HepG2 (cell line): ENCODE data around the gene PIGA. TPM values are rescaled to one million over a fixed set of nuclear protein-coding genes. Genes with fewer than 3 reads are reported as not detected.
A peak's percentile ranks its signal among the peaks of the same experiment; 100 is the strongest.

ENCODE experiments used
- ATAC-seq: fragments of 200-7000 bp; cut with Tn5 transposase; 3 replicates; pipeline ENCODE4 v1.9.1; 2020; ENCODE audit warnings: mild to moderate bottlenecking, moderate library complexity
- BruUV-seq: library from RNA; stranded (reverse); fragments of 400-500 nt; replicated peaks from 2 replicates; lab custom pipeline; 2021; lab: Mats Ljungman, UMichigan
- CTCF ChIA-PET: fragments of 300-600 bp; formaldehyde crosslinking; extraction: SDS; loops from one replicate; lab custom pipeline; 2021; ENCODE audit warnings: low total read pairs, inconsistent platforms, low intra/inter-chr PET ratio; lab: Yijun Ruan, JAX
- POLR2A ChIA-PET: fragments of 350-600 bp; sonication (Branson Sonifier 250); formaldehyde crosslinking; loops from one replicate; lab custom pipeline; 2020; ENCODE audit warnings: antibody characterized with exemption, inconsistent platforms; lab: Yijun Ruan, JAX
- DNase-seq: peaks from one replicate; pipeline ENCODE4 v3.0.0-alpha.2; 2015; ENCODE audit warnings: low spot score
- FAIRE-seq: peaks from 3 replicates; lab custom pipeline; 2011; peaks lifted over from hg19 to GRCh38; lab: Jason Lieb, UNC
- H2AFZ ChIP-seq: one replicate; pipeline ENCODE4 v1.6.1; 2011; ENCODE audit warnings: low read length, inconsistent platforms
- H3K27ac ChIP-seq: fragments of 300-600 bp; 3 replicates; pipeline ENCODE4 v1.8.0; 2011; ENCODE audit warnings: mixed run types, mild to moderate bottlenecking, mixed read lengths, low read length, inconsistent platforms; ENCODE audit not compliant: insufficient read depth; ENCODE audit errors: extremely low read length
- H3K27me3 ChIP-seq, 2 experiments: fragments of 200-600 bp in 1 of 2; 2 replicates in 1 of 2; 3 replicates in 1 of 2; pipeline versions ENCODE4 v1.6.0 to v1.8.0; 2011; ENCODE audit warnings: low read length in 2 of 2, mild to moderate bottlenecking in 2 of 2, moderate library complexity in 2 of 2, inconsistent platforms in 1 of 2; ENCODE audit not compliant: insufficient read depth in 2 of 2, control insufficient read depth in 1 of 2
- H3K36me3 ChIP-seq, 2 experiments: fragments of 200-600 bp in 1 of 2; replicated peaks in 1 of 2; 2 replicates in 1 of 2; 3 replicates in 1 of 2; pipeline versions ENCODE4 v1.5.1 to v1.8.0; 2011; ENCODE audit warnings: low read length in 2 of 2, inconsistent platforms in 1 of 2; ENCODE audit not compliant: insufficient read depth in 2 of 2, control insufficient read depth in 1 of 2
- H3K4me1 ChIP-seq: 2 replicates; pipeline ENCODE4 v1.5.1; 2012; ENCODE audit warnings: low read length, inconsistent platforms; ENCODE audit not compliant: insufficient read depth
- H3K4me2 ChIP-seq: 2 replicates; pipeline ENCODE4 v1.6.0; 2011; ENCODE audit warnings: low read depth, low read length, inconsistent platforms
- H3K4me3 ChIP-seq, 3 experiments: fragments of 200-600 bp in 1 of 3; sonication (generic), shearing (Covaris generic) in 1 of 3; replicated peaks in 1 of 3; 2 replicates each; pipeline ENCODE4 v1.5.1; 2011 to 2016; ENCODE audit warnings: low read length in 3 of 3, inconsistent platforms in 2 of 3, low read depth in 2 of 3, mild to moderate bottlenecking in 2 of 3, control low read depth in 1 of 3, mixed read lengths in 1 of 3; ENCODE audit not compliant: insufficient read depth in 1 of 3
- H3K79me2 ChIP-seq: one replicate; pipeline ENCODE4 v1.6.1; 2011; ENCODE audit warnings: low read length, inconsistent platforms; ENCODE audit not compliant: insufficient read depth
- H3K9ac ChIP-seq: 2 replicates; pipeline ENCODE4 v1.6.0; 2011; ENCODE audit warnings: mild to moderate bottlenecking, low read depth, low read length, inconsistent platforms; ENCODE audit not compliant: insufficient read depth
- H3K9me3 ChIP-seq: 2 replicates; pipeline ENCODE4 v1.5.1; 2012; ENCODE audit warnings: mild to moderate bottlenecking, low read length
- H4K20me1 ChIP-seq: 2 replicates; pipeline ENCODE4 v1.6.0; 2011; ENCODE audit warnings: inconsistent platforms, mild to moderate bottlenecking, low read length, moderate library complexity; ENCODE audit not compliant: insufficient read depth
- HMG20A ChIP-seq: IDR thresholded peaks from 2 replicates; pipeline ENCODE4 v1.6.1; 2016; ENCODE audit warnings: borderline replicate concordance
- HNRNPUL1 ChIP-seq: fragments of 200-400 bp; formaldehyde crosslinking; IDR thresholded peaks from 2 replicates; pipeline ENCODE4 v1.6.1; 2017; ENCODE audit warnings: low read depth, mild to moderate bottlenecking, low read length, moderate library complexity
- ZMYM2 ChIP-seq: sonication (generic); formaldehyde crosslinking; IDR thresholded peaks from 2 replicates; pipeline ENCODE4 v1.8.0; 2022; ENCODE audit warnings: mild to moderate bottlenecking, missing genetic modification reagents
- ZNF773 ChIP-seq: sonication (generic); formaldehyde crosslinking; IDR thresholded peaks from 2 replicates; pipeline ENCODE4 v1.4.0; 2020; ENCODE audit warnings: missing genetic modification reagents, borderline replicate concordance
- WGBS: methylation state at CpG from one replicate; pipeline ENCODE4 v1.1.6; 2017; ENCODE audit warnings: low lambda C conversion rate; 5-methylcytosine and 5-hydroxymethylcytosine counted together
- in situ Hi-C: cut with HindIII; loops from 2 replicates; pipeline ENCODE4 v1.10.0; 2017; ENCODE audit warnings: low pct_unique_long_range_greater_than_20kb; ENCODE audit not compliant: extremely low pct_ligation_motif_present
- intact Hi-C: fragments of 100-400 bp; cut with micrococcal nuclease; formaldehyde crosslinking; loops from one replicate; pipeline ENCODE4 v1.10.0; 2022; ENCODE audit not compliant: unreplicated experiment
- polyA plus RNA-seq, 8 experiments: library from polyadenylated mRNA; depleted of rRNA in 3 of 8; stranded (reverse) in 7 of 8; unstranded in 1 of 8; fragments of >200 nt; fragmentation: Illumina TruSeq in 4 of 8; extraction: Trizol in 4 of 8; gene quantifications; 2 replicates each; pipeline versions ENCODE4 v1.2.1 to v1.2.3, GENCODE V29; 2011 to 2016; ENCODE audit warnings: low read depth in 4 of 8, missing spikeins in 1 of 8, mixed read lengths in 1 of 8; ENCODE audit not compliant: insufficient read depth in 1 of 8
- total RNA-seq, 5 experiments: library from RNA; depleted of rRNA; stranded (reverse); fragments of >200 nt; fragmentation: Illumina TruSeq; extraction: Trizol; gene quantifications; 2 replicates each; pipeline ENCODE4 v1.2.3, GENCODE V29; 2016; ENCODE audit warnings: low read depth in 1 of 5
- TF ChIP-seq, protein P1 (sequence below): sonication (generic); formaldehyde crosslinking; IDR thresholded peaks from 2 replicates; pipeline ENCODE4 v1.5.0; 2020; ENCODE audit warnings: missing genetic modification reagents
- TF ChIP-seq, protein P2 (sequence below): sonication (generic); formaldehyde crosslinking; IDR thresholded peaks from 2 replicates; pipeline ENCODE4 v1.4.0; 2020; ENCODE audit warnings: mild to moderate bottlenecking, missing genetic modification reagents
- TF ChIP-seq, protein P3 (sequence below): IDR thresholded peaks from 2 replicates; pipeline ENCODE4 v1.6.1; 2016; ENCODE audit warnings: missing genetic modification reagents, missing compliant biosample characterization

Gene PIGA
- total and polyA plus RNA-seq, 2 of the 13 experiments (the other 11 are each of a cell fraction or from before 2014, with no cell fraction given): 6.0 to 13.0 TPM

DNA sequence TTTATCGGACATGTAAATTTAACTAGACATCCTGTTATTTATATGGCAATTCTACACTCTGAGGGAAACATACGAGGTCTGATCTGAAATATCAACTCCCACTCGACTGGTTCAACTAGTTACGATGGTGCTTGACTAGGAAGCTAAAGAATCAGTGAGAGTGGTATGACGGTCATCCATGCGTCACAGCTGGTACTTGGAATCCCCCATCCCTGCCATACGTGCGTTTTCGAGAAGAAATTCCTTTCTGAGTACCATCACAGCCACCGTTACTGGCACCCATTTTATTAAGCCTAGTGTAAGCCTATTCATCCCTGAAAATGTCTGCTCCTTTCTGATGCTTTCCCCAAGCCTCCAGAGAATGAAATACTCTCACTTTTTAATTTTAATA is 695 bp upstream of the PIGA start (continued):
- TF ChIP-seq HMG20A: no peak

DNA sequence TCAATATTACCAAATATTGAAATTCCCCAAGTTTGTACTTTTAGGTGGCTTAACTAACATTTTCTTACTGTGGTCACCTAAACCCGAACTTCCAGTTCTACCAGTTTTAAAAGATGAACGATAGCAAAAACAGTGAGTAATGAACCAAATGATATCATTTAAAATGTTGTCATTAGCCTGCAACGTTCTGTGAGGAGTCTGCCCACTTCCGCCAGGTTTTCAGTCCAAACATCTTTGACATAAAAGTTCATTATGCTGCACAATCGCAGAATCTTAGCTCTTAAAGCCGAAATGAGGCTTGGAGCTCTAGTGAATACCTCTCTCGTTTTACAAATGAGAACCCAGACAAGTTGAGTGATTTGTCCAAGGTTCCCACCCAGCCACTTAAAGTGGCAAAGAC is 762 bp downstream of the PIGA start:
- POLR2A ChIA-PET: no interaction called here
- intact Hi-C loops: loop anchor here (2.0 kb wide), 1 partner anchor 66 kb away; no protein-coding TSS in a partner anchor
- H3K9ac ChIP-seq: peak overlapping the region; percentile 77
- in situ Hi-C loops: loop anchor here (25.0 kb wide), 1 partner anchor 353 kb away; no protein-coding TSS in a partner anchor
- no peaks in the 10 kb centered on the region for H4K20me1 ChIP-seq
- CTCF ChIA-PET: no interaction called here
- H3K27me3 ChIP-seq: no peaks in the 10 kb centered on the region; a peak in 1 of 5 replicates
- peaks cover 7% of the 10 kb centered on the region; the same call in 1 of the 2 replicates for H3K4me1 ChIP-seq
- no peak for ATAC-seq
- H3K9me3 ChIP-seq: no peaks in the 10 kb centered on the region
- no peak for DNase-seq
- H3K4me2 ChIP-seq: peak overlapping the region; percentile 62
- H3K27ac ChIP-seq: peak overlapping the region; percentile 72
- peak overlapping the region; percentile 77 to 85 (median 80) for H3K4me3 ChIP-seq
- no TSS peak for BruUV-seq
- peaks cover 2 to 8% of the 10 kb centered on the region in 2 experiments; a peak in 3 of 5 replicates for H3K36me3 ChIP-seq
- H3K79me2 ChIP-seq: peaks cover 11% of the 10 kb centered on the region
- FAIRE-seq: peak; percentile 56
- 0% methylated on average over 5 of the region's 7 CpGs for WGBS
- no peak overlapping the region for H2AFZ ChIP-seq
- TF ChIP-seq, protein P1, sequence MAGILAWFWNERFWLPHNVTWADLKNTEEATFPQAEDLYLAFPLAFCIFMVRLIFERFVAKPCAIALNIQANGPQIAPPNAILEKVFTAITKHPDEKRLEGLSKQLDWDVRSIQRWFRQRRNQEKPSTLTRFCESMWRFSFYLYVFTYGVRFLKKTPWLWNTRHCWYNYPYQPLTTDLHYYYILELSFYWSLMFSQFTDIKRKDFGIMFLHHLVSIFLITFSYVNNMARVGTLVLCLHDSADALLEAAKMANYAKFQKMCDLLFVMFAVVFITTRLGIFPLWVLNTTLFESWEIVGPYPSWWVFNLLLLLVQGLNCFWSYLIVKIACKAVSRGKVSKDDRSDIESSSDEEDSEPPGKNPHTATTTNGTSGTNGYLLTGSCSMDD (CRISPR knock-in tag): no peak
- TF ChIP-seq, protein P2, sequence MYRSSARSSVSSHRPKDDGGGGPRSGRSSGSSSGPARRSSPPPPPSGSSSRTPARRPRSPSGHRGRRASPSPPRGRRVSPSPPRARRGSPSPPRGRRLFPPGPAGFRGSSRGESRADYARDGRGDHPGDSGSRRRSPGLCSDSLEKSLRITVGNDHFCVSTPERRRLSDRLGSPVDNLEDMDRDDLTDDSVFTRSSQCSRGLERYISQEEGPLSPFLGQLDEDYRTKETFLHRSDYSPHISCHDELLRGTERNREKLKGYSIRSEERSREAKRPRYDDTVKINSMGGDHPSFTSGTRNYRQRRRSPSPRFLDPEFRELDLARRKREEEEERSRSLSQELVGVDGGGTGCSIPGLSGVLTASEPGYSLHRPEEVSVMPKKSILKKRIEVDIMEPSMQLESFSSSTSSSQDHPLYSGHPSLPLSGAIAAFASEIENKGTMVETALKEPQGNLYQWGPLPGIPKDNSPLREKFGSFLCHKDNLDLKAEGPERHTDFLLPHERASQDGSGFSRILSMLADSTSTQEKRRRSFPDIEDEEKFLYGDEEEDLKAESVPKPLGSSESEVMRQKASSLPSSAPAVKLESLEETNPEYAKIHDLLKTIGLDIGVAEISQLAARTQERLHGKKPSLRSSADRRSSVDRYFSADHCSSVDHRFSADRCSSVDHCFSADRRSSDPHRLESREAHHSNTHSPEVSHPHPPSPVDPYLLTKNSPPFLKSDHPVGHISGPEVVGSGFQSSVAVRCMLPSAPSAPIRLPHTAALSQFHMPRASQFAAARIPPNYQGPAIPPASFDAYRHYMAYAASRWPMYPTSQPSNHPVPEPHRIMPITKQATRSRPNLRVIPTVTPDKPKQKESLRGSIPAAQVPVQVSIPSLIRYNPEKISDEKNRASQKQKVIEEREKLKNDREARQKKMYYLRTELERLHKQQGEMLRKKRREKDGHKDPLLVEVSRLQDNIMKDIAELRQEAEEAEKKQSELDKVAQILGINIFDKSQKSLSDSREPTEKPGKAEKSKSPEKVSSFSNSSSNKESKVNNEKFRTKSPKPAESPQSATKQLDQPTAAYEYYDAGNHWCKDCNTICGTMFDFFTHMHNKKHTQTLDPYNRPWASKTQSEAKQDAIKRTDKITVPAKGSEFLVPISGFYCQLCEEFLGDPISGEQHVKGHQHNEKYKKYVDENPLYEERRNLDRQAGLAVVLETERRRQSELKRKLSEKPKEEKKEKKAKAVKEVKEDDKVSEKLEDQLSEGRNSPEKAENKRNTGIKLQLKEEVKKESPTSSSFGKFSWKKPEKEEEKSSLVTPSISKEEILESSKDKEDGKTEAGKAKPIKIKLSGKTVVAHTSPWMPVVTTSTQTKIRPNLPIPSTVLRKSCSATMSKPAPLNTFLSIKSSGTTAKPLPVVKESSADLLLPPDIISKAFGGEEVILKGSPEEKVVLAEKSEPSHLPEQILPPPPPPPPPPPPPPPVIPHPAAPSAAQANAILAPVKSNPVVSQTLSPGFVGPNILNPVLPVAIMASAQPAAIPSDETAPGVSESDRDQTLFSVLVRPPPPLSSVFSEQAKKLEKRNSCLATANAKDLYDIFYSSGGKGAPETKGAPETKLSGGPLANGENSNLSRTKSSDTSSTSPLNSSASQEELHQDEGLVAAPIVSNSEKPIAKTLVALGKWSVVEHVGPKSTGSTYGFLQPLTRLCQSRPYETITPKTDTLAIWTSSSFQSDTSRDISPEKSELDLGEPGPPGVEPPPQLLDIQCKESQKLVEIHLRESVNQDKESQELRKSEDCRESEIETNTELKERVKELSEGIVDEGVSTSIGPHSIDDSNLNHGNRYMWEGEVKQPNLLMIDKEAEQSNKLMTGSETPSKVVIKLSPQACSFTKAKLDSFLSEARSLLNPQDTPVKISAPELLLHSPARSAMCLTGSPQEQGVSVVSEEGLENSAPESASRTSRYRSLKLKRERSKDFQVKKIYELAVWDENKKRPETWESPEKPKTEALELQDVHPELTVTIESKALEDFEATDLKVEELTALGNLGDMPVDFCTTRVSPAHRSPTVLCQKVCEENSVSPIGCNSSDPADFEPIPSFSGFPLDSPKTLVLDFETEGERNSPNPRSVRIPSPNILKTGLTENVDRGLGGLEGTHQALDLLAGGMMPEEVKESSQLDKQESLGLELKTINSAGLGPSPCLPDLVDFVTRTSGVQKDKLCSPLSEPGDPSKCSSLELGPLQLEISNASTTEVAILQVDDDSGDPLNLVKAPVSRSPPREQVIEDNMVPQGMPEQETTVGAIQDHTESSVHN: no peak
- TF ChIP-seq ZNF773 (no peak), HNRNPUL1 (no peak), ZMYM2 (no peak)
- TF ChIP-seq, protein P3, sequence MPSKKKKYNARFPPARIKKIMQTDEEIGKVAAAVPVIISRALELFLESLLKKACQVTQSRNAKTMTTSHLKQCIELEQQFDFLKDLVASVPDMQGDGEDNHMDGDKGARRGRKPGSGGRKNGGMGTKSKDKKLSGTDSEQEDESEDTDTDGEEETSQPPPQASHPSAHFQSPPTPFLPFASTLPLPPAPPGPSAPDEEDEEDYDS (CRISPR knock-in tag): no peak
